DOHH2 (cell line): ENCODE data around the gene CD59.

Experiments
- H3F3A ChIP-seq: fragments of 200-600 bp; sonication (generic), shearing (Covaris generic); 2 replicates; pipeline ENCODE4 v1.6.0; 2016; ENCODE audit warnings: antibody characterized with exemption, mild to moderate bottlenecking; ENCODE audit not compliant: control insufficient read depth, insufficient read depth
- H3K27ac ChIP-seq: fragments of 200-600 bp; sonication (generic); 2 replicates; pipeline ENCODE4 v1.5.1; 2014; ENCODE audit warnings: low read depth, mild to moderate bottlenecking, low read length, moderate library complexity
- H3K27me3 ChIP-seq: fragments of 200-600 bp; sonication (generic); 2 replicates; pipeline ENCODE4 v1.6.1; 2014; ENCODE audit warnings: mild to moderate bottlenecking, low read length, mixed read lengths; ENCODE audit not compliant: control insufficient read depth
- H3K36me3 ChIP-seq: fragments of 200-600 bp; sonication (generic); 2 replicates; pipeline ENCODE4 v1.6.1; 2014; ENCODE audit warnings: mild to moderate bottlenecking, low read length, moderate library complexity, mixed read lengths; ENCODE audit not compliant: control insufficient read depth
- H3K4me1 ChIP-seq: fragments of 200-600 bp; sonication (generic); 2 replicates; pipeline ENCODE4 v1.6.1; 2014; ENCODE audit warnings: mild to moderate bottlenecking, low read length, mixed read lengths; ENCODE audit not compliant: control insufficient read depth
- H3K4me2 ChIP-seq: fragments of 200-600 bp; sonication (generic); 2 replicates; pipeline ENCODE4 v1.6.0; 2014; ENCODE audit warnings: mild to moderate bottlenecking, low read length, moderate library complexity
- H3K4me3 ChIP-seq: fragments of 200-600 bp; sonication (generic); 2 replicates; pipeline ENCODE4 v1.5.1; 2014; ENCODE audit warnings: mild to moderate bottlenecking, low read length, mixed read lengths
- H3K79me2 ChIP-seq: fragments of 200-600 bp; sonication (generic); 2 replicates; pipeline ENCODE4 v1.6.1; 2014; ENCODE audit warnings: mild to moderate bottlenecking, low read length, mixed read lengths; ENCODE audit not compliant: control insufficient read depth
- H3K9me2 ChIP-seq: fragments of 200-600 bp; sonication (generic); replicated peaks from 2 replicates; pipeline ENCODE4 v1.6.1; 2014; ENCODE audit warnings: mild to moderate bottlenecking, low read length, mixed read lengths; ENCODE audit not compliant: control insufficient read depth
- H3K9me3 ChIP-seq: fragments of 200-600 bp; sonication (generic); 2 replicates; pipeline ENCODE4 v1.6.1; 2014; ENCODE audit warnings: antibody characterized with exemption, low read length, mixed read lengths; ENCODE audit not compliant: control insufficient read depth, insufficient read depth
- H4K20me1 ChIP-seq: fragments of 200-600 bp; sonication (generic); 2 replicates; pipeline ENCODE4 v1.6.0; 2014; ENCODE audit warnings: low read depth, mild to moderate bottlenecking, antibody characterized with exemption, low read length, moderate library complexity; ENCODE audit not compliant: control insufficient read depth, insufficient read depth
- EZH2phosphoT487 ChIP-seq: fragments of 200-600 bp; sonication (generic); IDR thresholded peaks from 2 replicates; pipeline ENCODE4 v1.6.1; 2017; ENCODE audit warnings: borderline replicate concordance, mild to moderate bottlenecking, antibody characterized with exemption, low read length, moderate library complexity, mixed read lengths
- TF ChIP-seq, protein P1 (sequence below): fragments of 200-600 bp; sonication (generic); IDR thresholded peaks from one replicate; pipeline ENCODE4 v1.5.1; 2014; ENCODE audit warnings: antibody characterized with exemption, mild to moderate bottlenecking, low read depth, low read length; ENCODE audit not compliant: poor library complexity, severe bottlenecking

CD59 gene

DNA sequence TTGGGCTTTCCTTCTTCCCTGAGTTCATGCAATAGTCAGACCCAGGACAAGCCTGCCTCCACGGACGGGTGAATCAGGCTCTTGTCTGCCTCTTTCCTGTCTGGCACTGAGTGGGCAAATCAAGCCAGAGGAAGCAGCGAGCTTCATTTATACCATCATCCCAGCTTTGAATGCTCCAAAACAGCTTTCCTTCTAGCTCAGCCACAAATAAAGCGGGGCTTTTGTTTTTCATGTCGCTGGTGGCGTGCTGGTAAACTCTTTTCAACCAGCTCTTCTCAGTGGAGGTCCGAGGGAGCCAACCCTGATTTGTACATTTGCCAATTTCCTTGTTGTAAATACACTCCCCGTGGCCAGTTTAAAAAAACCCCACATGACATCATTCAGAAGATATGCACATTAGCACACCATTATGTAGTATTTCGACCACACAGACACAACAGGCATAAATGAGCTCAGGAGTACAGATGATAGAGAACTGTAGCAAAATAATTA is 44.2 kb downstream of the CD59 start:
- no peaks in the 10 kb centered on the region for H3F3A ChIP-seq
- no peak overlapping the region for H3K4me3 ChIP-seq
- peaks cover 19% of the 10 kb centered on the region for H3K27me3 ChIP-seq
- H3K9me3 ChIP-seq = no peaks in the 10 kb centered on the region
- H3K4me1 ChIP-seq = no peaks in the 10 kb centered on the region
- H3K79me2 ChIP-seq = no peaks in the 10 kb centered on the region
- no peaks in the 10 kb centered on the region for H3K36me3 ChIP-seq
- TF ChIP-seq, protein P1, sequence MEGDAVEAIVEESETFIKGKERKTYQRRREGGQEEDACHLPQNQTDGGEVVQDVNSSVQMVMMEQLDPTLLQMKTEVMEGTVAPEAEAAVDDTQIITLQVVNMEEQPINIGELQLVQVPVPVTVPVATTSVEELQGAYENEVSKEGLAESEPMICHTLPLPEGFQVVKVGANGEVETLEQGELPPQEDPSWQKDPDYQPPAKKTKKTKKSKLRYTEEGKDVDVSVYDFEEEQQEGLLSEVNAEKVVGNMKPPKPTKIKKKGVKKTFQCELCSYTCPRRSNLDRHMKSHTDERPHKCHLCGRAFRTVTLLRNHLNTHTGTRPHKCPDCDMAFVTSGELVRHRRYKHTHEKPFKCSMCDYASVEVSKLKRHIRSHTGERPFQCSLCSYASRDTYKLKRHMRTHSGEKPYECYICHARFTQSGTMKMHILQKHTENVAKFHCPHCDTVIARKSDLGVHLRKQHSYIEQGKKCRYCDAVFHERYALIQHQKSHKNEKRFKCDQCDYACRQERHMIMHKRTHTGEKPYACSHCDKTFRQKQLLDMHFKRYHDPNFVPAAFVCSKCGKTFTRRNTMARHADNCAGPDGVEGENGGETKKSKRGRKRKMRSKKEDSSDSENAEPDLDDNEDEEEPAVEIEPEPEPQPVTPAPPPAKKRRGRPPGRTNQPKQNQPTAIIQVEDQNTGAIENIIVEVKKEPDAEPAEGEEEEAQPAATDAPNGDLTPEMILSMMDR = no peak
- no peak for TF ChIP-seq EZH2phosphoT487
- H3K9me2 ChIP-seq = no peaks in the 10 kb centered on the region
- H3K4me2 ChIP-seq = no peak overlapping the region
- no peaks in the 10 kb centered on the region for H4K20me1 ChIP-seq
- no peak overlapping the region for H3K27ac ChIP-seq

DNA sequence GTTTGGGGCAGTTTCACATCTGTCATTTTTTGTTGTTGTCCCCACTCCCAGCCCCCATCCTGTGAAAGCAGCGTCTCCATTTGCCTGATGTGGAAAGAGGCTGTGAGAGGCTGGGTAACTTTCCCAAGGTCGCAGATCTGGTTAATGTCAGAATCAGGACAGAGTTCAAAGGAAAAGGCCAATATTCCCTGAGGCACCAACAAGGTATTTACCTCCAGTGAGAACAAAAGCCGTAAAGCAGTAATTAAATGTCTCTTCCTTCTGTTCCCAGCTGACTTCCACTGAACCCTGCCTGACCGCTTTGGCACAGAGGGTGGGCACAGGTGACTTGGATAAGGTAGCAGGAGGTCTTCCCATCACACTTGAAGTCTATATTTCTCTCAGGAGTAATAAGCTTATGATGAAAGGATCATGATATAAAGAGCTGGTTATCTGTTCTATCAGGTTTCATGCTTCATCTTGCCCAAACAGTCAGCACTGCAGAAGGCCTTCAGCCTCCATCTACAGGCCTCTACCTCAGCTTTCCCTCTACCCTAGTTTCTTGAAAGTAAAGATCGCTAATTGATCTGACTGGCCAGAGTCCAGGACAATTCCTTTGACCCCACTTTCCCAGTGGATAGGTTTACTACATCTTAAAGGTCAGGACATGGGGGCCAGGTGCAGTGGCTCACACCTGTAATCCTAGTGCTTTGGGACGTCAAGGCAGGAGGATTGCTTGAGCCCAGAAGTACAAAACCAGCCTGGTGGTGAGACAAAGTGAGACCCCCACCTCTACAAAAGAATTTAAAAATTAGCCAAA is 45.0 kb downstream of the CD59 start:
- no peaks in the 10 kb centered on the region for H3K9me3 ChIP-seq
- H3K27me3 ChIP-seq = peaks cover 11% of the 10 kb centered on the region
- no peak overlapping the region for H3K27ac ChIP-seq
- H3K79me2 ChIP-seq = no peaks in the 10 kb centered on the region
- H3K4me3 ChIP-seq = no peak overlapping the region
- H3K4me2 ChIP-seq = no peak overlapping the region
- no peaks in the 10 kb centered on the region for H3K9me2 ChIP-seq
- TF ChIP-seq EZH2phosphoT487 = no peak
- TF ChIP-seq, protein P1 = no peak
- no peaks in the 10 kb centered on the region for H4K20me1 ChIP-seq
- H3K4me1 ChIP-seq = no peaks in the 10 kb centered on the region
- no peaks in the 10 kb centered on the region for H3K36me3 ChIP-seq
- no peaks in the 10 kb centered on the region for H3F3A ChIP-seq

DNA sequence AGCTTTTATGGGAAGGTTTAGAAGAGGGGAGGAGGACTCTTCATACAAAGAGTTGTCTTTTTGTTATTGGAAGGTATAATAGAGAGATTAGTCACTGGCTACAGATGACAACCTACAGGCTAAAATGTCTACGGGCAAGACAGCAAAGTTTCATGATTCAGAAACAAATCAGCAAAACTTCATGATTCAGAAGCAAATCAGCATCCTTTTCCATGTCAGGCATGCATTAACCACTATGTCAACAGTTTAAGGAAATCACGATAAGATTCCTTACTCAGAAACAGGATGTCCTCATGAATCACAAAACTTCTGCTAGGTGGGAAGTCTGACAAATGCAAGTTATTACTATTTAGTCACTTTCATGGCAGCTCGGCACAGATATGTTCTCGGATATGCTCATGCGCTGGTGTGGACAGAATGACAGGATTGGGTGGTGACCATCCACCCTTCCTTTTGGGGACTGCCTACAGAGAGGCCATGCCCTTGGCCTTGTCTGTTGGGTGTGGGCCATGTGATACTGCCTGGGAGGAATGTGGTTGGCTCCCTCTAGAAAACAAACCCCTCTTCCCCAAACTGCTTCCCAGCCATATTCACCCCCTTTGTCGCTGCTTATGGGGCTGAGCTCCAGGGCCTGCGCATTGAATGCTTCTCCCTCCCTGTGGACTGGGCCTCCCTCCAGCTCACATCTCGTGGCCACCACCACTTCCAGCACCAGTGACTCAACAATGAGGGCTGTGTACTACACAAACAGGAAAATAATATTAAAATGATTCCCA is 45.7 kb downstream of the CD59 start:
- Histone ChIP-seq H3K79me2 (no peaks in the 10 kb centered on the region), H3K4me2 (no peak overlapping the region), H4K20me1 (no peaks in the 10 kb centered on the region), H3K27ac (no peak overlapping the region), H3K36me3 (no peaks in the 10 kb centered on the region), H3K4me1 (no peaks in the 10 kb centered on the region), H3F3A (no peaks in the 10 kb centered on the region), H3K9me3 (no peaks in the 10 kb centered on the region), H3K4me3 (no peak overlapping the region), H3K27me3 (peaks cover 3% of the 10 kb centered on the region; the same call in 1 of the 2 replicates), H3K9me2 (no peaks in the 10 kb centered on the region)
- TF ChIP-seq EZH2phosphoT487 = no peak
- TF ChIP-seq, protein P1 = no peak
